ENCODE data around the gene C3orf49. TPM values are rescaled to one million over a fixed set of nuclear protein-coding genes. Genes with fewer than 3 reads are reported as not detected.

C3orf49 gene
- not detected in 2 replicates for total RNA-seq (ENCODE audit: low replicate concordance)

GRCh38 chr3:63819151-63819398 is at the start of gene C3orf49:
C3orf49 (plus strand) TSS chr3:63819299; CDS start chr3:63819472, 173 bp downstream.

GRCh38 chr3:63863150-63864007 is 44.3 kb downstream of the C3orf49 start, which contains the start of the genes ATXN7 and THOC7:
ATXN7 (plus strand) TSS chr3:63863867; CDS start chr3:63912599, 48,732 bp downstream.
THOC7 (minus strand) TSS chr3:63863805; CDS start chr3:63863790, 15 bp downstream.

Other genes starting within 250 kb of the C3orf49 start
- not detected in 2 replicates for gene SNTN, start 166.6 kb upstream of the C3orf49 start, total RNA-seq (ENCODE audit: low replicate concordance)
- gene THOC7, start 44.5 kb downstream of the C3orf49 start, total RNA-seq (ENCODE audit: low replicate concordance): 16.0 and 37.8 TPM in 2 replicates
- 6.3 and 8.3 TPM in 2 replicates for gene ATXN7, start 44.6 kb downstream of the C3orf49 start, total RNA-seq (ENCODE audit: low replicate concordance)
- gene SCAANT1, start 93.1 kb downstream of the C3orf49 start, total RNA-seq (ENCODE audit: low replicate concordance): not detected in 2 replicates
- gene PSMD6, start 204.2 kb downstream of the C3orf49 start, total RNA-seq (ENCODE audit: low replicate concordance): 83.0 and 87.2 TPM in 2 replicates